Amygdala (tissue), 56 donors: Measurements from ENCODE around the gene OSMR.

Source experiments
- DNase-seq, 56 donors: peaks; one replicate each; lab custom pipeline; 2025; lab: John Stamatoyannopoulos, UW

Gene OSMR

GRCh38 chr5:38845526-38846378 lies at the start of gene OSMR:
Gene OSMR, plus strand, starts transcription at chr5:38846012. Its CDS starts 23,033 bp downstream, at chr5:38869045.
- peak in 42 of 56 donors; percentile 4 to 73 (median 28) for DNase-seq

- DNase-seq, result no peak
Measured at GRCh38 chr5:38796742-38797108, 49.1 kb upstream of the OSMR start.

GRCh38 chr5:38797838-38798237 lies 48.0 kb upstream of the OSMR start:
- DNase-seq, result no peak

- no peak for DNase-seq
Measured at GRCh38 chr5:38799556-38800377, 46.0 kb upstream of the OSMR start.

- no peak for DNase-seq
Measured at GRCh38 chr5:38800515-38800914, 45.3 kb upstream of the OSMR start.

GRCh38 chr5:38802125-38802524 lies 43.7 kb upstream of the OSMR start:
- DNase-seq, result no peak

GRCh38 chr5:38803246-38803645 lies 42.6 kb upstream of the OSMR start:
- DNase-seq, result no peak

- no peak for DNase-seq
Measured at GRCh38 chr5:38806775-38807258, 39.0 kb upstream of the OSMR start.

- no peak for DNase-seq
Measured at GRCh38 chr5:38807570-38808483, 38.0 kb upstream of the OSMR start.

GRCh38 chr5:38808666-38809343 lies 37.0 kb upstream of the OSMR start:
- DNase-seq, result no peak

GRCh38 chr5:38809388-38810359 lies 36.1 kb upstream of the OSMR start:
- DNase-seq, result peak; percentile 1 to 90 (median 58)

GRCh38 chr5:38814879-38815278 lies 30.9 kb upstream of the OSMR start:
- no peak for DNase-seq

GRCh38 chr5:38816083-38817030 lies 29.5 kb upstream of the OSMR start:
- DNase-seq, result no peak

GRCh38 chr5:38821679-38822078 lies 24.1 kb upstream of the OSMR start:
- no peak for DNase-seq

- no peak for DNase-seq
Measured at GRCh38 chr5:38823503-38823902, 22.3 kb upstream of the OSMR start.

GRCh38 chr5:38824821-38825220 lies 21.0 kb upstream of the OSMR start:
- DNase-seq, result no peak

- no peak for DNase-seq
Measured at GRCh38 chr5:38825494-38825893, 20.3 kb upstream of the OSMR start.
